ENCODE measurements around the gene MGP. TPM values are rescaled to one million over a fixed set of nuclear protein-coding genes. Genes with fewer than 3 reads are reported as not detected.

Gene MGP
- polyA plus RNA-seq, 3 donors = not detected

- Histone ChIP-seq H3K4me3 (replicated peaks in 1 of 3; ENCODE audit: low read depth in 2 of 3, low read length in 3 of 3) (no peak overlapping the region), H3K4me1 (ENCODE audit: control insufficient read depth in 1 of 2, insufficient read depth in 2 of 2, low read length in 2 of 2) (no peaks in the 10 kb centered on the region), H3K4me2 (replicated peaks; ENCODE audit: extremely low read depth, low read length, poor library complexity, severe bottlenecking) (no peak overlapping the region), H3K79me2 (ENCODE audit: insufficient read depth, low read length) (no peaks in the 10 kb centered on the region), H4K20me1 (ENCODE audit: insufficient read depth, low read length) (no peaks in the 10 kb centered on the region), H3K36me3 (replicated peaks in 1 of 2; ENCODE audit: control insufficient read depth in 1 of 2, insufficient read depth in 2 of 2, low read length in 2 of 2) (no peaks in the 10 kb centered on the region), H3K27ac (ENCODE audit: low read depth in 1 of 2, low read length in 2 of 2) (no peak overlapping the region), H2AFZ (ENCODE audit: insufficient read depth, low read depth, low read length, poor library complexity, severe bottlenecking) (no peak overlapping the region), H3K9me3 (replicated peaks in 1 of 2; ENCODE audit: control insufficient read depth in 1 of 2, insufficient read depth in 1 of 2, low read length in 2 of 2) (no peaks in the 10 kb centered on the region), H3K27me3 (ENCODE audit: control insufficient read depth in 2 of 2, insufficient read depth in 2 of 2, low read length in 2 of 2) (no peaks in the 10 kb centered on the region), H3K9ac (ENCODE audit: insufficient read depth, low read length, poor library complexity, severe bottlenecking) (no peak overlapping the region)
- no peaks in the 10 kb centered on the region for H3K36me3 Mint-ChIP-seq
- DNase-seq = no peak
- WGBS (ENCODE audit: insufficient coverage) = 95% methylated on average over 2 of the region's 5 CpGs
- TF ChIP-seq CTCF (IDR thresholded peaks at IDR 0.05) = no peak
- H3K4me3 Mint-ChIP-seq = no peak overlapping the region
- H3K9me3 Mint-ChIP-seq = no peaks in the 10 kb centered on the region
- H3K4me1 Mint-ChIP-seq = peaks cover 14% of the 10 kb centered on the region
- no peaks in the 10 kb centered on the region for H3K27me3 Mint-ChIP-seq (ENCODE audit: low read depth in 3 of 3)
- intact Hi-C loops (cut with micrococcal nuclease) = no loop called here
- H3K27ac Mint-ChIP-seq = no peak overlapping the region
Measured at GRCh38 chr12:14900521-14901227, 15.0 kb upstream of the MGP start.

GRCh38 chr12:14896521-14897169 is 11.0 kb upstream of the MGP start:
- H3K36me3 ChIP-seq (replicated peaks in 1 of 2; ENCODE audit: control insufficient read depth in 1 of 2, insufficient read depth in 2 of 2, low read length in 2 of 2) = no peaks in the 10 kb centered on the region
- Mint-ChIP-seq H3K4me3 (no peak overlapping the region), H3K36me3 (no peaks in the 10 kb centered on the region), H3K27ac (no peak overlapping the region), H3K9me3 (peaks cover 0 to 1% (median 0%) of the 10 kb centered on the region in 7 donors), H3K27me3 (ENCODE audit: low read depth in 3 of 3) (peaks cover 0 to 4% (median 0%) of the 10 kb centered on the region in 3 donors), H3K4me1 (no peaks in the 10 kb centered on the region)
- no peak overlapping the region for H3K4me2 ChIP-seq (replicated peaks; ENCODE audit: extremely low read depth, low read length, poor library complexity, severe bottlenecking)
- H3K9ac ChIP-seq (ENCODE audit: insufficient read depth, low read length, poor library complexity, severe bottlenecking) = no peak overlapping the region
- no peak overlapping the region for H3K27ac ChIP-seq (ENCODE audit: low read depth in 1 of 2, low read length in 2 of 2)
- WGBS (ENCODE audit: insufficient coverage) = 100% methylated on average over 1 of the region's 7 CpGs
- H3K9me3 ChIP-seq (replicated peaks in 1 of 2; ENCODE audit: control insufficient read depth in 1 of 2, insufficient read depth in 1 of 2, low read length in 2 of 2) = no peaks in the 10 kb centered on the region
- no peaks in the 10 kb centered on the region for H3K79me2 ChIP-seq (ENCODE audit: insufficient read depth, low read length)
- no peak overlapping the region for H2AFZ ChIP-seq (ENCODE audit: insufficient read depth, low read depth, low read length, poor library complexity, severe bottlenecking)
- no peak for TF ChIP-seq CTCF (IDR thresholded peaks at IDR 0.05)
- no peak for DNase-seq
- no peaks in the 10 kb centered on the region for H3K27me3 ChIP-seq (ENCODE audit: control insufficient read depth in 2 of 2, insufficient read depth in 2 of 2, low read length in 2 of 2)
- H3K4me3 ChIP-seq (replicated peaks in 1 of 3; ENCODE audit: low read depth in 2 of 3, low read length in 3 of 3) = no peak overlapping the region
- no peaks in the 10 kb centered on the region for H3K4me1 ChIP-seq (ENCODE audit: control insufficient read depth in 1 of 2, insufficient read depth in 2 of 2, low read length in 2 of 2)
- H4K20me1 ChIP-seq (ENCODE audit: insufficient read depth, low read length) = no peaks in the 10 kb centered on the region
- intact Hi-C loops (cut with micrococcal nuclease) = no loop called here

Data from CD14-positive monocyte (primary cell).